Common myeloid progenitor, CD34-positive (primary cell): ENCODE results near the gene GDPGP1.
A peak's percentile ranks its signal among the peaks of the same experiment; 100 is the strongest.

Experiments used
- CTCF ChIA-PET: fragments of 350-600 bp; sonication (Branson Sonifier 250); formaldehyde crosslinking; loops from one replicate; lab custom pipeline; 2021; ENCODE audit warnings: antibody characterized with exemption; lab: Charles Lee
- POLR2A ChIA-PET: fragments of 350-600 bp; sonication (Branson Sonifier 250); formaldehyde crosslinking; loops from one replicate; lab custom pipeline; 2021; ENCODE audit warnings: antibody characterized with exemption; lab: Charles Lee
- DNase-seq, 3 donors: peaks; one replicate each; pipeline versions ENCODE4 v3.0.0 to v3.0.0-alpha.2; 2013
- H3K27ac ChIP-seq, 2 experiments: 1 replicate in 1 of 2; 2 replicates in 1 of 2; pipeline ENCODE4 v1.7.0; 2013; ENCODE audit warnings: inconsistent platforms in 2 of 2, low read length in 2 of 2, mild to moderate bottlenecking in 2 of 2, low read depth in 1 of 2, moderate library complexity in 1 of 2; ENCODE audit not compliant: severe bottlenecking in 2 of 2, insufficient read depth in 1 of 2, poor library complexity in 1 of 2
- H3K27me3 ChIP-seq, 5 experiments: replicated peaks in 2 of 5; 1 replicate in 3 of 5; 2 replicates in 2 of 5; pipeline versions ENCODE4 v1.6.1 to v1.7.0; 2013; ENCODE audit warnings: low read length in 4 of 5, mild to moderate bottlenecking in 2 of 5, moderate library complexity in 2 of 5, inconsistent platforms in 1 of 5; ENCODE audit not compliant: insufficient read depth in 5 of 5, control insufficient read depth in 4 of 5
- H3K36me3 ChIP-seq, 4 experiments: 1 replicate in 2 of 4; 2 replicates in 2 of 4; pipeline versions ENCODE4 v1.6.1 to v1.7.0; 2013; ENCODE audit warnings: low read length in 3 of 4, control low read depth in 1 of 4, mild to moderate bottlenecking in 1 of 4; ENCODE audit not compliant: control insufficient read depth in 4 of 4, insufficient read depth in 4 of 4
- H3K4me1 ChIP-seq, 4 experiments: 1 replicate in 3 of 4; 2 replicates in 1 of 4; pipeline versions ENCODE4 v1.6.1 to v1.7.1; 2013; ENCODE audit warnings: low read length in 3 of 4, mild to moderate bottlenecking in 3 of 4, control low read depth in 1 of 4, inconsistent platforms in 1 of 4, moderate library complexity in 1 of 4; ENCODE audit not compliant: control insufficient read depth in 4 of 4, insufficient read depth in 4 of 4; ENCODE audit errors: control extremely low read depth in 1 of 4
- H3K4me3 ChIP-seq, 7 experiments: 1 replicate in 4 of 7; 2 replicates in 3 of 7; pipeline versions ENCODE4 v1.5.1 to v1.7.0; 2013; ENCODE audit warnings: mild to moderate bottlenecking in 7 of 7, low read length in 6 of 7, moderate library complexity in 6 of 7, inconsistent platforms in 2 of 7, low read depth in 2 of 7, control low read depth in 1 of 7; ENCODE audit not compliant: insufficient read depth in 4 of 7, control insufficient read depth in 1 of 7; ENCODE audit errors: extremely low read depth in 1 of 7
- H3K9me3 ChIP-seq, 5 experiments: 1 replicate in 4 of 5; 2 replicates in 1 of 5; pipeline versions ENCODE4 v1.6.1 to v1.7.1; 2013; ENCODE audit warnings: low read length in 4 of 5, mild to moderate bottlenecking in 2 of 5, inconsistent platforms in 1 of 5, low read depth in 1 of 5, moderate library complexity in 1 of 5; ENCODE audit not compliant: control insufficient read depth in 4 of 5, insufficient read depth in 2 of 5; ENCODE audit errors: control extremely low read depth in 1 of 5
- WGBS: methylation state at CpG from one replicate; pipeline ENCODE4 v1.1.5; 2013; ENCODE audit not compliant: insufficient coverage; 5-methylcytosine and 5-hydroxymethylcytosine counted together

The GDPGP1 gene

DNA sequence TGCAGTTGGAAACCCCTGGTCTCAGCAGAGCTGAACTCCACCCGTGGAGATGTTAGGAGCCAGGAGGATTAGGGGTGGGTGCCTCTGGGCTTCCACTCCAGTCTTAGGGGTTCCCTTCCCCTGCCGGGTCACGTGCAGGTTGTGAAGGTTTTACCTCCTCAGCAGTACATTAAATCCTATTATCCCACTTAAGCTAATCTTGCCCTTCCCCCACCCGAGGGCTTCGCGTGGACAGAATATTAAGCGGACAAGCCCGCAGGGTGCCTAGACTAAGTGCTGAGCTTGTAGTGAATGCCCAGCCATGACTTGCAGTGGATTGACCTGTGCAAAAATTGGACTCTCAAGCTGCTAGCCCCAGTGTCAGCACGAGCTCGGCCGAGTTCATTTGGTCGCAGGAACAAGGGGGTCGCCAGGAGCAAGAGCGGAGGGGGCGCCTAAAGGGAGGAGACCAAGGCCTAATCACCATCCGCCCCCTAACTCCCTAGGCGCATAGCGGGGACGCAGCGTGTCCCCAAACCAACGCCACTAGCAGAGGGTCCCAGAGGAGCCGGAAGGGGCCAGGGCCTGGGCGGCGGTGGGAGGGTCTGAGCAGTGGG, 33.4 kb upstream of the GDPGP1 start:
- Histone ChIP-seq H3K4me1 (peaks cover 4 to 21% (median 17%) of the 10 kb centered on the region in 4 experiments), H3K27me3 (peaks cover 0 to 7% (median 0%) of the 10 kb centered on the region in 5 experiments), H3K9me3 (no peaks in the 10 kb centered on the region), H3K36me3 (no peaks in the 10 kb centered on the region), H3K27ac (peak overlapping the region in 1 of 2 experiments; percentile 54), H3K4me3 (peak overlapping the region; percentile 35 to 89 (median 79))
- WGBS = 5% methylated on average over 19 of the region's 24 CpGs
- ChIA-PET CTCF (interaction anchor here (0.5 to 3.8 kb wide), 11 partner anchors 9 to 110 kb away, joined by 3 to 13 read pairs (median 4); no protein-coding TSS in a partner anchor), POLR2A (interaction anchor here (0.6 to 0.7 kb wide), 2 partner anchors 26 to 396 kb away, joined by 3 read pairs; no protein-coding TSS in a partner anchor)
- DNase-seq = peak in 1 of 3 donors; percentile 31

DNA sequence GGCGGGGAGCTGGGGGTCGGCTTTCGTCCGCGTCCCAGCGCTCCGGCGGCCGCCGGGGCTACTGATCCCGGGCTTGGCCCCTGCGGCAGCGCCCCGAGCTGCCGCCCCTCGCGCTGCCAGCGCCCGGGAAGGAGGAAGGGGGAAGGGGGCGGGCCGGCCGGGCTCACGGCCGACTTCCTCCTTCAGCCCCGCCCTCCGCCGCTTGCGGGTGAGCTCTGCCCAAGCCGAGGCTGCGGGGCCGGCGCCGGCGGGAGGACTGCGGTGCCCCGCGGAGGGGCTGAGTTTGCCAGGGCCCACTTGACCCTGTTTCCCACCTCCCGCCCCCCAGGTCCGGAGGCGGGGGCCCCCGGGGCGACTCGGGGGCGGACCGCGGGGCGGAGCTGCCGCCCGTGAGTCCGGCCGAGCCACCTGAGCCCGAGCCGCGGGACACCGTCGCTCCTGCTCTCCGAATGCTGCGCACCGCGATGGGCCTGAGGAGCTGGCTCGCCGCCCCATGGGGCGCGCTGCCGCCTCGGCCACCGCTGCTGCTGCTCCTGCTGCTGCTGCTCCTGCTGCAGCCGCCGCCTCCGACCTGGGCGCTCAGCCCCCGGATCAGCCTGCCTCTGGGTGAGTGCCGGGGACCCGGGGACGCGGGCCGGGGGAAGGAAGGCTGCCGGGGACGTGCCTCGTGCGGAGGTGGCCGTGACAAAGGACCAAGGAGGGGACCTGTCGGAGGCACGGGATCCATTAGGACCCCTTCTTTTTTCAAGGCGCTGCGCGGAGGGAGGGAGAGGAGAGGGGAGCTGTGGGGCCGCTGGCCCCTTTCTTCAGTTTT, 32.7 kb upstream of the GDPGP1 start, which contains the start of gene SEMA4B:
SEMA4B (plus strand) TSS at position 201 of the 814 bp plus-strand sequence; CDS start at position 450, 249 bp downstream.
- H3K27me3 ChIP-seq = peaks cover 0 to 7% (median 0%) of the 10 kb centered on the region in 5 experiments
- under 1% methylated on average over 41 of the region's 88 CpGs for WGBS
- no peaks in the 10 kb centered on the region for H3K9me3 ChIP-seq
- peak within 1 kb of the TSS; percentile 35 to 89 (median 79) for H3K4me3 ChIP-seq
- peaks cover 4 to 21% (median 17%) of the 10 kb centered on the region in 4 experiments for H3K4me1 ChIP-seq
- H3K36me3 ChIP-seq = no peaks in the 10 kb centered on the region
- ChIA-PET CTCF (interaction anchor here (0.9 to 3.8 kb wide), 13 partner anchors 9 to 109 kb away, joined by 3 to 13 read pairs (median 4); no protein-coding TSS in a partner anchor), POLR2A (interaction anchor here (0.6 to 0.8 kb wide), 3 partner anchors 26 to 395 kb away, joined by 3 read pairs; no protein-coding TSS in a partner anchor)
- DNase-seq = peak; percentile 62 to 86 (median 76)
- H3K27ac ChIP-seq = peak within 1 kb of the TSS in 1 of 2 experiments; percentile 54

DNA sequence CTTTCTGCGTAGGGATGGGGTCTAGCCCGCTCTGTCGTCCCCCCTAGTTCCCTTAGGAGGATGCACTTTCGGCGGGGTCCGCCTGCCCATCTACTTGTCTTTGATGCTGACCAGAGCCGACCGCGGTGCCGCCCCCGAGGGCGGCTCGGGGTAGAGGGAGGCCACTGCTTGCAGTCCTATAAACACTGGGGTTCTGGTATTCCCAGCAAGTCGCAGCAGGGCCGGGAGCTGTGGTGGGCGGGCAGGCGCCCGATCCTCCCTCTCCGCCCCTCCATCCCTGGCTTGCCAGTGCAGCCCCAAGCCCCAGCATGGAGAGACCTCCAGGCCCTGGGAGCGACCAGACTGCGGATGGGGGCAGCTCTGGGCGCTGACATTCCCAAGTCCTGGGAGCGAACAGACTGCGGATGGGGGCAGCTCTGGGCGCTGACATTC, 32.0 kb upstream of the GDPGP1 start:
- Histone ChIP-seq H3K27ac (peak overlapping the region in 1 of 2 experiments; percentile 54), H3K36me3 (no peaks in the 10 kb centered on the region), H3K4me3 (peak overlapping the region; percentile 35 to 89 (median 79)), H3K9me3 (no peaks in the 10 kb centered on the region), H3K27me3 (peaks cover 0 to 7% (median 0%) of the 10 kb centered on the region in 5 experiments), H3K4me1 (peaks cover 4 to 21% (median 17%) of the 10 kb centered on the region in 4 experiments)
- 11% methylated on average over 20 of the region's 25 CpGs for WGBS
- no peak for DNase-seq
- ChIA-PET CTCF (interaction anchor here (0.9 to 3.8 kb wide), 10 partner anchors 9 to 27 kb away, joined by 3 to 13 read pairs (median 4); no protein-coding TSS in a partner anchor), POLR2A (interaction anchor here (0.8 kb wide), 1 partner anchor 31 kb away, joined by 3 read pairs; no protein-coding TSS in a partner anchor)

DNA sequence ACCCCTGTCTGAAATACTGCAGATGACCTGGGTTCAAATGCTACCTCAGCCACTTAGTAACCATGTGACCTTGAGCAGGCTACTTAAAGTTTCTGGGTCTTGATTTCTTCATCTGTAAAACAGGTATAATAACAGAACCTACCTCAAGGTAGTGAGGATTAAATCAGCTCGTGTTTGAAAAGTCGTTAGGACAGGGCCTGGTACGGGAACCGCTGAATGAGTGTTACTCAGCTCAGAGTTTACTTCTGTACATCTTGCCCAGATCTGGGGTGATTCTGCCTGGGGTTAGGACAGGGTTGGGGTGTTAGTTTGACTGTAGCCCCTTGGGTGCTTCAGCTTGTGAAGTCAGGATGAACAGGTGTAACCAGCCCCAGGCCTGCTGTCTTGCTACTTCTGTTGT, 31.1 kb upstream of the GDPGP1 start:
- H3K27me3 ChIP-seq = peaks cover 0 to 7% (median 0%) of the 10 kb centered on the region in 5 experiments
- H3K9me3 ChIP-seq = no peaks in the 10 kb centered on the region
- no peaks in the 10 kb centered on the region for H3K36me3 ChIP-seq
- no peak for DNase-seq
- WGBS = 100% methylated on average over 3 of the region's 4 CpGs
- POLR2A ChIA-PET = no interaction called here
- H3K27ac ChIP-seq = no peak overlapping the region
- H3K4me3 ChIP-seq = no peak overlapping the region
- CTCF ChIA-PET = interaction anchor here (1.0 to 1.2 kb wide), 4 partner anchors 10 to 18 kb away, joined by 3 read pairs; no protein-coding TSS in a partner anchor
- H3K4me1 ChIP-seq = peaks cover 4 to 21% (median 17%) of the 10 kb centered on the region in 4 experiments

DNA sequence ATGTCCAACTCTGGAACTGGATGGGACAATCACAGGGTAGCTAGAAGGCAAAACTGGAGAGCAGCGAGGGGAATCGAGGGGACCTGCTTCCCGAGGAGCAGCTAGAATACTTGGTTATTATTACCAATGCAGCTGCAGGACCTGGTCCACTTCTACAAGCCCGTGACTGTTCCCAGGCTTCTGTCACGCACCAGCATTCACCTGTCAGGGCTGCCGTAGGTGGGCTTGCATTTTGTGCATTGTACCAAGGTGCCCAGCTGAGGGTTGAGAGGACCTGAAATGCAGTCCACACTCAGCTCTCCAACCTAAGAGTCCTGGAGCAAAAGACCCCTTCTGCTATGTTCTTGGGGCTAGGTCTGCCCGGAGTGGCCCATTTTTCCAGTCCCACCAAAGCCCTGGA, 30.5 kb upstream of the GDPGP1 start:
- Histone ChIP-seq H3K4me3 (no peak overlapping the region), H3K9me3 (no peaks in the 10 kb centered on the region), H3K27me3 (peaks cover 0 to 7% (median 0%) of the 10 kb centered on the region in 5 experiments), H3K4me1 (peaks cover 4 to 21% (median 17%) of the 10 kb centered on the region in 4 experiments), H3K36me3 (no peaks in the 10 kb centered on the region), H3K27ac (no peak overlapping the region)
- WGBS = 100% methylated on average over 7 of the region's 7 CpGs
- ChIA-PET POLR2A (no interaction called here), CTCF (interaction anchor here (1.0 to 1.2 kb wide), 3 partner anchors 12 to 18 kb away, joined by 3 read pairs; no protein-coding TSS in a partner anchor)
- no peak for DNase-seq

DNA sequence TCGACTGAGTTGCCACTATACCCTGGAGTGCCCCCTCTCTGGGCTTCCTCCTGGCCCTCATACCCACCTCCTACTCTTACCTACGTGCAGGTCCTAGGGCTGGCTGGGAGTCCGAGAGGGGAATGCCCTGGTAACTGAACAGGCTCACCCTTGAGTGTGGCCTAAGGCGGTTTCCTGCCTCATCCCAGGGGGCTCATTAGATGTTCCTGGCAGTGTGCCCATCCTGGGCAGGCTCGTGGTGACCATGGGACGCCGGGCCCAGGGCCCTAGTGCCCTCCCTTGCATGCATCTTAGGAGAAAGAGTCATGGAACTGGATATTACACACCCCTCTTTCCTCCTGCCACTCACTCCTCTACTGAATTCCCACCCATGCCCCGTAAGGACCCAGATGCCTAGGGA, 30.1 kb upstream of the GDPGP1 start:
- H3K27ac ChIP-seq = no peak overlapping the region

More for the DNA sequence above, 30.1 kb upstream of the GDPGP1 start:
- POLR2A ChIA-PET = interaction anchor here (0.5 kb wide), 1 partner anchor 1627 kb away, joined by 3 read pairs; no protein-coding TSS in a partner anchor
- 89% methylated on average over 6 of the region's 8 CpGs for WGBS
- Histone ChIP-seq H3K4me1 (peaks cover 4 to 21% (median 17%) of the 10 kb centered on the region in 4 experiments), H3K27me3 (peaks cover 0 to 7% (median 0%) of the 10 kb centered on the region in 5 experiments), H3K36me3 (no peaks in the 10 kb centered on the region), H3K9me3 (no peaks in the 10 kb centered on the region), H3K4me3 (no peak overlapping the region)
- DNase-seq = no peak
- CTCF ChIA-PET = interaction anchor here (1.0 to 2.5 kb wide), 5 partner anchors 9 to 17 kb away, joined by 3 to 14 read pairs (median 3); no protein-coding TSS in a partner anchor
